HepG2 (cell line): ENCODE data around the gene TMBIM4. TPM values are rescaled to one million over a fixed set of nuclear protein-coding genes. Genes with fewer than 3 reads are reported as not detected.

Experiments used
- MAFG ChIP-seq: sonication (generic); formaldehyde crosslinking; IDR thresholded peaks from 2 replicates; pipeline ENCODE4 v1.5.1; 2020; ENCODE audit warnings: mild to moderate bottlenecking, missing genetic modification reagents
- PAF1 ChIP-seq: IDR thresholded peaks from 2 replicates; pipeline ENCODE4 v1.6.1; 2016; ENCODE audit warnings: missing genetic modification reagents, missing compliant biosample characterization
- PLRG1 ChIP-seq: fragments of 450-650 bp; conservative IDR thresholded peaks from 2 replicates; pipeline ENCODE4 v1.6.1; 2016
- SRY ChIP-seq: sonication (generic); formaldehyde crosslinking; IDR thresholded peaks from 2 replicates; pipeline ENCODE4 v1.8.0; 2022; ENCODE audit warnings: mild to moderate bottlenecking, missing genetic modification reagents
- polyA plus RNA-seq, 8 experiments: library from polyadenylated mRNA; depleted of rRNA in 3 of 8; stranded (reverse) in 7 of 8; unstranded in 1 of 8; fragments of >200 nt; fragmentation: Illumina TruSeq in 4 of 8; extraction: Trizol in 4 of 8; gene quantifications; 2 replicates each; pipeline versions ENCODE4 v1.2.1 to v1.2.3, GENCODE V29; 2011 to 2016; ENCODE audit warnings: low read depth in 4 of 8, missing spikeins in 1 of 8, mixed read lengths in 1 of 8; ENCODE audit not compliant: insufficient read depth in 1 of 8
- total RNA-seq, 5 experiments: library from RNA; depleted of rRNA; stranded (reverse); fragments of >200 nt; fragmentation: Illumina TruSeq; extraction: Trizol; gene quantifications; 2 replicates each; pipeline ENCODE4 v1.2.3, GENCODE V29; 2016; ENCODE audit warnings: low read depth in 1 of 5
- TF ChIP-seq, protein P1 (sequence below): sonication (generic); formaldehyde crosslinking; IDR thresholded peaks from 2 replicates; pipeline ENCODE4 v1.4.0; 2020; ENCODE audit warnings: missing genetic modification reagents, borderline replicate concordance
- TF ChIP-seq, protein P2 (sequence below): sonication (generic); formaldehyde crosslinking; IDR thresholded peaks from 2 replicates; pipeline ENCODE4 v1.4.0; 2020; ENCODE audit warnings: missing genetic modification reagents, borderline replicate concordance
- TF ChIP-seq, protein P3 (sequence below): IDR thresholded peaks from 2 replicates; pipeline ENCODE4 v1.6.1; 2016; ENCODE audit warnings: missing biosample characterization, missing genetic modification reagents, low read depth

Gene TMBIM4
- total and polyA plus RNA-seq, 2 of the 13 experiments (the other 11 are each of a cell fraction or from before 2014, with no cell fraction given) = 60.5 to 67.7 TPM

DNA sequence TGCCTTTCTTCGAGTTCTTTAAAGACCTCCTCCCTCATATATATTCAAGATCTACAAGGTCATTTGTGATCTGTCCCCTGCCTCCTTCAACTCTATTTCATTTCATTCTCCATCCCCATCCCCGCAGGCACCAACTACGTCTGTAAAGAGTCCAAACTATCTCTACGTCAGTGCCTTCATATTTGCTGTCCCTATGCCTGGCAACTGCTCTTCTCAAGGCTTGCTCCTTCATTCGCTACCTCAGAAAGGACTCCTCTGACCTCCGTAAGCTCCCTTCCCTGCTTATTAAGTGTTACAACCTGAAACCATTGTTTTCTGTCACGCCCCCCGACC is 39.9 kb downstream of the TMBIM4 start (continued):
- TF ChIP-seq MAFG (CRISPR knock-in tag) = no peak
- TF ChIP-seq, protein P1, sequence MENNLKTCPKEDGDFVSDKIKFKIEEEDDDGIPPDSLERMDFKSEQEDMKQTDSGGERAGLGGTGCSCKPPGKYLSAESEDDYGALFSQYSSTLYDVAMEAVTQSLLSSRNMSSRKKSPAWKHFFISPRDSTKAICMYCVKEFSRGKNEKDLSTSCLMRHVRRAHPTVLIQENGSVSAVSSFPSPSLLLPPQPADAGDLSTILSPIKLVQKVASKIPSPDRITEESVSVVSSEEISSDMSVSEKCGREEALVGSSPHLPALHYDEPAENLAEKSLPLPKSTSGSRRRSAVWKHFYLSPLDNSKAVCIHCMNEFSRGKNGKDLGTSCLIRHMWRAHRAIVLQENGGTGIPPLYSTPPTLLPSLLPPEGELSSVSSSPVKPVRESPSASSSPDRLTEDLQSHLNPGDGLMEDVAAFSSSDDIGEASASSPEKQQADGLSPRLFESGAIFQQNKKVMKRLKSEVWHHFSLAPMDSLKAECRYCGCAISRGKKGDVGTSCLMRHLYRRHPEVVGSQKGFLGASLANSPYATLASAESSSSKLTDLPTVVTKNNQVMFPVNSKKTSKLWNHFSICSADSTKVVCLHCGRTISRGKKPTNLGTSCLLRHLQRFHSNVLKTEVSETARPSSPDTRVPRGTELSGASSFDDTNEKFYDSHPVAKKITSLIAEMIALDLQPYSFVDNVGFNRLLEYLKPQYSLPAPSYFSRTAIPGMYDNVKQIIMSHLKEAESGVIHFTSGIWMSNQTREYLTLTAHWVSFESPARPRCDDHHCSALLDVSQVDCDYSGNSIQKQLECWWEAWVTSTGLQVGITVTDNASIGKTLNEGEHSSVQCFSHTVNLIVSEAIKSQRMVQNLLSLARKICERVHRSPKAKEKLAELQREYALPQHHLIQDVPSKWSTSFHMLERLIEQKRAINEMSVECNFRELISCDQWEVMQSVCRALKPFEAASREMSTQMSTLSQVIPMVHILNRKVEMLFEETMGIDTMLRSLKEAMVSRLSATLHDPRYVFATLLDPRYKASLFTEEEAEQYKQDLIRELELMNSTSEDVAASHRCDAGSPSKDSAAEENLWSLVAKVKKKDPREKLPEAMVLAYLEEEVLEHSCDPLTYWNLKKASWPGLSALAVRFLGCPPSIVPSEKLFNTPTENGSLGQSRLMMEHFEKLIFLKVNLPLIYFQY = no peak
- TF ChIP-seq, protein P2, sequence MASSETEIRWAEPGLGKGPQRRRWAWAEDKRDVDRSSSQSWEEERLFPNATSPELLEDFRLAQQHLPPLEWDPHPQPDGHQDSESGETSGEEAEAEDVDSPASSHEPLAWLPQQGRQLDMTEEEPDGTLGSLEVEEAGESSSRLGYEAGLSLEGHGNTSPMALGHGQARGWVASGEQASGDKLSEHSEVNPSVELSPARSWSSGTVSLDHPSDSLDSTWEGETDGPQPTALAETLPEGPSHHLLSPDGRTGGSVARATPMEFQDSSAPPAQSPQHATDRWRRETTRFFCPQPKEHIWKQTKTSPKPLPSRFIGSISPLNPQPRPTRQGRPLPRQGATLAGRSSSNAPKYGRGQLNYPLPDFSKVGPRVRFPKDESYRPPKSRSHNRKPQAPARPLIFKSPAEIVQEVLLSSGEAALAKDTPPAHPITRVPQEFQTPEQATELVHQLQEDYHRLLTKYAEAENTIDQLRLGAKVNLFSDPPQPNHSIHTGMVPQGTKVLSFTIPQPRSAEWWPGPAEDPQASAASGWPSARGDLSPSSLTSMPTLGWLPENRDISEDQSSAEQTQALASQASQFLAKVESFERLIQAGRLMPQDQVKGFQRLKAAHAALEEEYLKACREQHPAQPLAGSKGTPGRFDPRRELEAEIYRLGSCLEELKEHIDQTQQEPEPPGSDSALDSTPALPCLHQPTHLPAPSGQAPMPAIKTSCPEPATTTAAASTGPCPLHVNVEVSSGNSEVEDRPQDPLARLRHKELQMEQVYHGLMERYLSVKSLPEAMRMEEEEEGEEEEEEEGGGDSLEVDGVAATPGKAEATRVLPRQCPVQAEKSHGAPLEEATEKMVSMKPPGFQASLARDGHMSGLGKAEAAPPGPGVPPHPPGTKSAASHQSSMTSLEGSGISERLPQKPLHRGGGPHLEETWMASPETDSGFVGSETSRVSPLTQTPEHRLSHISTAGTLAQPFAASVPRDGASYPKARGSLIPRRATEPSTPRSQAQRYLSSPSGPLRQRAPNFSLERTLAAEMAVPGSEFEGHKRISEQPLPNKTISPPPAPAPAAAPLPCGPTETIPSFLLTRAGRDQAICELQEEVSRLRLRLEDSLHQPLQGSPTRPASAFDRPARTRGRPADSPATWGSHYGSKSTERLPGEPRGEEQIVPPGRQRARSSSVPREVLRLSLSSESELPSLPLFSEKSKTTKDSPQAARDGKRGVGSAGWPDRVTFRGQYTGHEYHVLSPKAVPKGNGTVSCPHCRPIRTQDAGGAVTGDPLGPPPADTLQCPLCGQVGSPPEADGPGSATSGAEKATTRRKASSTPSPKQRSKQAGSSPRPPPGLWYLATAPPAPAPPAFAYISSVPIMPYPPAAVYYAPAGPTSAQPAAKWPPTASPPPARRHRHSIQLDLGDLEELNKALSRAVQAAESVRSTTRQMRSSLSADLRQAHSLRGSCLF (CRISPR knock-in tag) = no peak
- TF ChIP-seq PAF1 = peak; percentile 24; the same call in 1 of the 2 replicates
- TF ChIP-seq SRY (CRISPR knock-in tag) = no peak
- no peak for TF ChIP-seq PLRG1
- TF ChIP-seq, protein P3, sequence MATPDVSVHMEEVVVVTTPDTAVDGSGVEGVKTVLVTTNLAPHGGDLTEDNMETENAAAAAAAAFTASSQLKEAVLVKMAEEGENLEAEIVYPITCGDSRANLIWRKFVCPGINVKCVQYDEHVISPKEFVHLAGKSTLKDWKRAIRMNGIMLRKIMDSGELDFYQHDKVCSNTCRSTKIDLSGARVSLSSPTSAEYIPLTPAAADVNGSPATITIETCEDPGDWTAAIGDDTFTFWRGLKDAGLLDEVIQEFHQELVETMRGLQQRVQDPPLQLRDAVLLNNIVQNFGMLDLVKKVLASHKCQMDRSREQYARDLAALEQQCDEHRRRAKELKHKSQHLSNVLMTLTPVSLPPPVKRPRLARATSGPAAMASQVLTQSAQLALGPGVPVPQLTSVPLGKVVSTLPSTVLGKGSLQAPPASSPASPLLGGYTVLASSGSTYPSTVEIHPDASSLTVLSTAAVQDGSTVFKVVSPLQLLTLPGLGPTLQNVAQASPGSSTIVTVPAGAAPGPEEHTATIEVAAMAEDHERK (CRISPR knock-in tag) = no peak
